Kidney (tissue), 14 donors: ENCODE data around the gene ZNF521. TPM values are rescaled to one million over a fixed set of nuclear protein-coding genes. Genes with fewer than 3 reads are reported as not detected.

Experiments
- DNase-seq, 5 donors: peaks; one replicate each; pipeline ENCODE4 v3.0.0-alpha.2; 2013 to 2020
- FAIRE-seq: peaks from 2 replicates; lab custom pipeline; 2012; peaks lifted over from hg19 to GRCh38; lab: Jason Lieb, UNC
- H3K27ac ChIP-seq, 2 donors: one replicate each; pipeline ENCODE4 v1.7.0; 2013; ENCODE audit warnings: low read depth in 2 of 2, low read length in 2 of 2, inconsistent platforms in 1 of 2
- H3K27me3 ChIP-seq: one replicate; pipeline ENCODE4 v1.7.1; 2013; ENCODE audit warnings: low read length, inconsistent platforms; ENCODE audit not compliant: control insufficient read depth, insufficient read depth
- H3K36me3 ChIP-seq, 3 donors: one replicate each; pipeline versions ENCODE4 v1.7.0 to v1.7.1; 2013; ENCODE audit warnings: low read length in 3 of 3, control low read depth in 1 of 3, inconsistent platforms in 1 of 3; ENCODE audit not compliant: insufficient read depth in 3 of 3, control insufficient read depth in 2 of 3
- H3K4me1 ChIP-seq, 3 donors: one replicate each; pipeline versions ENCODE4 v1.7.0 to v1.7.1; 2013; ENCODE audit warnings: low read length in 3 of 3, inconsistent platforms in 1 of 3, low read depth in 1 of 3; ENCODE audit not compliant: control insufficient read depth in 2 of 3, insufficient read depth in 2 of 3
- H3K4me3 ChIP-seq, 3 donors: one replicate each; pipeline versions ENCODE4 v1.7.0 to v1.8.1; 2013; ENCODE audit warnings: low read length in 3 of 3, control low read depth in 1 of 3, inconsistent platforms in 1 of 3
- H3K9ac ChIP-seq, 3 donors: one replicate each; pipeline versions ENCODE4 v1.7.0 to v1.7.1; 2013; ENCODE audit warnings: low read length in 3 of 3, control low read depth in 1 of 3, inconsistent platforms in 1 of 3
- H3K9me3 ChIP-seq, 3 donors: one replicate each; pipeline versions ENCODE4 v1.7.0 to v1.7.1; 2013; ENCODE audit warnings: low read length in 3 of 3, control low read depth in 1 of 3, inconsistent platforms in 1 of 3; ENCODE audit not compliant: control insufficient read depth in 2 of 3, insufficient read depth in 1 of 3
- CTCF ChIP-seq: IDR thresholded peaks from 3 replicates; pipeline ENCODE4 v1.5.1; 2012; ENCODE audit warnings: mild to moderate bottlenecking, moderate library complexity, borderline replicate concordance; ENCODE audit not compliant: insufficient read depth; ENCODE audit errors: extremely low read depth
- intact Hi-C: fragments of 100-400 bp; cut with DNase I; formaldehyde crosslinking; loops from one replicate; pipeline ENCODE4 v1.11.1; 2022
- polyA plus RNA-seq: library from polyadenylated mRNA; stranded (reverse); fragments of 350-450 nt; fragmentation: Illumina TruSeq; extraction: RNeasy Lipid Tissue Mini Kit (QIAGEN cat#74804); gene quantifications from one replicate; pipeline ENCODE4 v1.2.3, GENCODE V29; 2014; ENCODE audit warnings: low read depth, low replicate concordance; ENCODE audit not compliant: insufficient read depth
- total RNA-seq: library from RNA; stranded (reverse); fragmentation: NEBNext Ultra II Directional; extraction: Animal tissue kit (Norgen Biotek cat#: 25700); gene quantifications from one replicate; pipeline ENCODE4 v1.2.1, GENCODE V29; 2021
- donor health status: control.
- donor health status: control.
- donor health status: control.
- donor health status: control.
- donor health status: control.
- donor health status: DM: yes; HTN: yes; CAD: no.
- donor health status: Normal renal cell carcinoma (clear cell type).

Gene ZNF521
- total and polyA plus RNA-seq, 2 donors from 2014 or later: 1.8 to 18.0 TPM

DNA sequence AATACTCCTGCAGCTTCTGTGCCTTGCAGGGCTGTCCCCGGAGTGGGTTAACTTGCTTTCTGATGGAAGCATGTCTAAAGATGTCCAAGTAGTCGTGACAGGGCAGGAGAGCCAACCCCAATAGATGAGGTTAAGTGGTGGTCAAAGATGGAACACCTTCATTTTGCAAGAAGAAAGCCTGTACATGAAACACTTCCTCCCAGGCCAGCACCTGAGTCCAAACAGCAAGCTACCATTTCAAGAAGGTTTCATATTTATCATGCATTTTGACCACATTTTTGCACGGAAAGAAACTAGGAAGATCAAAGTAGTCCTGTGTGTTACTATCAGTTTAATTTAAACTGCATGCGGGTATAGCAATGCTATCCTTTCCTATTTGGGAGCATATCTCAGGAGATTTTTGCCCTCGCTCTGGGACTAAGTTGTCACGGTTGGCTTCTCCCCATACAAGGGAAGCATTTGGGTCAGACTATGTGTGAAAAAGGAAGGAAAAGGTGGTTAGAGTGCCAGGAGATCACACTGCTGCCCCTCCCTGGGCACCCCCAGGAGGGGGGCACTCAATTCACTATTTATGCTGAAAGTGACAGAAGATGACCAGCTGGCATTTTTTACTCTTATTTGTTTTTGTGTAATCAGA lies 187.6 kb downstream of the ZNF521 start:
- Histone ChIP-seq H3K4me1 (peaks cover 0 to 6% (median 3%) of the 10 kb centered on the region in 3 donors), H3K27me3 (no peaks in the 10 kb centered on the region), H3K9ac (no peak overlapping the region), H3K9me3 (no peaks in the 10 kb centered on the region), H3K4me3 (peak overlapping the region in 2 of 3 donors; percentile 53 to 66), H3K27ac (no peak overlapping the region), H3K36me3 (no peaks in the 10 kb centered on the region)
- TF ChIP-seq CTCF: no peak
- peak in 1 of 5 donors; percentile 41 for DNase-seq
- intact Hi-C loops: no loop called here
- FAIRE-seq: no peak

DNA sequence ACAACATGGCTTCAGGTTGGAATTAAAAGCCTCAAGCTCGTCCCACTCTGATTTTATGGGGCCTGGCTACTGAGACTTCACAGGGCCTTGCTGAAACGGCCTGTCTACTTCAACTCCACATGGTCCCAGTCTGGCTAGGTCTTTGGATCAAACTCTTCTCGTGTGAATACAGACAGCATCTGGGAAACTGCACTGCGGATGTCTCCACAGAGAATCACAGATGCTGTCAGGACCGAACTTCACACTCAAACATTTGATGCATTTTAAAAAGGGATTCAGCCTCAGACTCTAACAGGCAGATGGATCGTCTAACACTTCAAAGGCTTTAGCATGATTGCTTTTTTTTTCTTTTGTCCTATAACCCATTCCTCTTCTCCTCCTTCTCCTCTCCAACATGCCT lies 198.5 kb downstream of the ZNF521 start:
- H3K36me3 ChIP-seq: no peaks in the 10 kb centered on the region
- no peak overlapping the region for H3K9ac ChIP-seq
- FAIRE-seq (no peak), DNase-seq (no peak)
- intact Hi-C loops: no loop called here
- no peak overlapping the region for H3K27ac ChIP-seq
- H3K27me3 ChIP-seq: no peaks in the 10 kb centered on the region
- H3K4me3 ChIP-seq: no peak overlapping the region
- TF ChIP-seq CTCF: no peak
- no peaks in the 10 kb centered on the region for H3K4me1 ChIP-seq
- H3K9me3 ChIP-seq: no peaks in the 10 kb centered on the region

DNA sequence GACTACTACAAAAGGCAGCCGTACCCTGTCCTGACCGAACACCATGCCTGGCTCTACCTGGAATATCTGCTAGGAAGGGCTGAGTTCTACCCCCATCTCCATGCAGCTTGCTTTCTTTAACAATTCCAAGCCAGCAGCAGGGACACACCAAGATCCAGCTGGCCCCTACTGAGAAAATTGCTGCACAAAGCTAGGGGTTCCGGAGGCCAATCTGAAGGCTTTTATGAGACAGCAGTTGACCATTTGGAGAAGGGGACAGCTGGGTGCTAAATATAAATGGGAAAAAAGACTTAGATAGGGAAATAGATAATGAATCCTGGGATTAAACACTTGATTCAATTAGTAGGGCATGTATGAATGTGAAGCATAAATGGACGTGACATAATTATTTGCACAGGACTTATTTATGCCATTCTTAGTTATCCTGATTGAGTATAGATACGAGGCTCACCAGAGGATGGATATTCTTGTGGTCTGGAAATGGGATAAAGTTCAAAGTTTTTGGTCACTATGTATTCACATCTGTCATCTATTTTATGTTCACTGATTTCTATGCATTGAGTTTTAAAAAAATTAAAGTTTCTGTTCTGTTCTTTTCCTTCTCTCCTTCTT lies 204.0 kb downstream of the ZNF521 start:
- Histone ChIP-seq H3K4me3 (no peak overlapping the region), H3K9me3 (no peaks in the 10 kb centered on the region), H3K27ac (no peak overlapping the region), H3K4me1 (no peaks in the 10 kb centered on the region), H3K27me3 (no peaks in the 10 kb centered on the region), H3K9ac (no peak overlapping the region), H3K36me3 (no peaks in the 10 kb centered on the region)
- no peak for TF ChIP-seq CTCF
- FAIRE-seq (no peak), DNase-seq (no peak)
- intact Hi-C loops: no loop called here
